GM20000 (cell line): ENCODE data around the gene PPP2R2B.
A peak's percentile ranks its signal among the peaks of the same experiment; 100 is the strongest.

Experiments used
- DNase-seq: peaks from one replicate; pipeline ENCODE4 v3.0.0; 2012; ENCODE audit warnings: low spot score
- CTCF ChIP-seq: IDR thresholded peaks from 2 replicates; pipeline ENCODE4 v1.5.1; 2012; ENCODE audit warnings: mild to moderate bottlenecking, control low read depth; ENCODE audit errors: extremely low read depth, missing control alignments

The PPP2R2B gene

GRCh38 chr5:146756546-146756945, 122.0 kb downstream of the PPP2R2B start:
- no peak for TF ChIP-seq CTCF
- no peak for DNase-seq

- no peak for TF ChIP-seq CTCF
- DNase-seq = no peak
These were observed 122.8 kb downstream of the PPP2R2B start for GRCh38 chr5:146755793-146756192.

- no peak for DNase-seq
- TF ChIP-seq CTCF = no peak
These were observed 123.9 kb downstream of the PPP2R2B start for GRCh38 chr5:146754621-146755020.

- DNase-seq = no peak
- no peak for TF ChIP-seq CTCF
These were observed 124.9 kb downstream of the PPP2R2B start for GRCh38 chr5:146753641-146754040.

GRCh38 chr5:146751781-146752401, 126.7 kb downstream of the PPP2R2B start:
- no peak for TF ChIP-seq CTCF
- DNase-seq = peak; percentile 4

GRCh38 chr5:146751054-146751453, 127.5 kb downstream of the PPP2R2B start:
- TF ChIP-seq CTCF = no peak
- DNase-seq = no peak

GRCh38 chr5:146748533-146748932, 130.0 kb downstream of the PPP2R2B start:
- DNase-seq = no peak
- TF ChIP-seq CTCF = no peak
